Astrocyte of the cerebellum (primary cell): ENCODE results near the gene NAAA.

Experiments used
- DNase-seq: peaks from one replicate; pipeline ENCODE4 v3.0.0-alpha.2; 2011; ENCODE audit warnings: low read depth
- H3K4me3 ChIP-seq: 2 replicates; pipeline ENCODE4 v1.5.1; 2011; ENCODE audit warnings: mild to moderate bottlenecking, low read depth, low read length, moderate library complexity
- in situ Hi-C: cut with HindIII; loops from 2 replicates; pipeline ENCODE4 v1.10.0; 2017; ENCODE audit warnings: low sequenced_read_pairs
- TF ChIP-seq, protein P1 (sequence below): IDR thresholded peaks from 2 replicates; pipeline ENCODE4 v1.5.1; 2012; ENCODE audit warnings: low read length, low read depth, moderate library complexity, mild to moderate bottlenecking; ENCODE audit errors: missing control alignments

The NAAA gene

DNA sequence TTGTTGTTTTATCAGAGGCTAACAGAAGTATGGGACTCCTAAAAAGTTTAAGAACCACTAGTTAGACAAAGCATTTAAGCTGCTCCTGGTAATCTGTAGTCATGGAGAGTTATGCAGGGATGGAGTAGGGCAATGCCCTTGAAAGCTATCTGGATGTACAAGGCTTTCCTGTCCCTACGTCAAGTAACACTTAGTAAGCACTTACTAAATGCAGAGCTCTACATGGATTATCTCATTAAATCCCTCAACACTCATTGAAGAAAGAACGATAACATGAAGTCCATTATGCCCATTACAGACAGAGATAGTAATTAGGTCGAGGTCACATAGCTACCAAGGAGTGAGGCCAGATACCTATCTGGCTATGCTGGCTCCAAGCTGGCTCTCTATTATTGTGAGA lies 71.7 kb downstream of the NAAA start:
- in situ Hi-C loops = no loop called here
- DNase-seq = no peak
- TF ChIP-seq, protein P1, sequence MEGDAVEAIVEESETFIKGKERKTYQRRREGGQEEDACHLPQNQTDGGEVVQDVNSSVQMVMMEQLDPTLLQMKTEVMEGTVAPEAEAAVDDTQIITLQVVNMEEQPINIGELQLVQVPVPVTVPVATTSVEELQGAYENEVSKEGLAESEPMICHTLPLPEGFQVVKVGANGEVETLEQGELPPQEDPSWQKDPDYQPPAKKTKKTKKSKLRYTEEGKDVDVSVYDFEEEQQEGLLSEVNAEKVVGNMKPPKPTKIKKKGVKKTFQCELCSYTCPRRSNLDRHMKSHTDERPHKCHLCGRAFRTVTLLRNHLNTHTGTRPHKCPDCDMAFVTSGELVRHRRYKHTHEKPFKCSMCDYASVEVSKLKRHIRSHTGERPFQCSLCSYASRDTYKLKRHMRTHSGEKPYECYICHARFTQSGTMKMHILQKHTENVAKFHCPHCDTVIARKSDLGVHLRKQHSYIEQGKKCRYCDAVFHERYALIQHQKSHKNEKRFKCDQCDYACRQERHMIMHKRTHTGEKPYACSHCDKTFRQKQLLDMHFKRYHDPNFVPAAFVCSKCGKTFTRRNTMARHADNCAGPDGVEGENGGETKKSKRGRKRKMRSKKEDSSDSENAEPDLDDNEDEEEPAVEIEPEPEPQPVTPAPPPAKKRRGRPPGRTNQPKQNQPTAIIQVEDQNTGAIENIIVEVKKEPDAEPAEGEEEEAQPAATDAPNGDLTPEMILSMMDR = no peak
- no peak overlapping the region for H3K4me3 ChIP-seq

DNA sequence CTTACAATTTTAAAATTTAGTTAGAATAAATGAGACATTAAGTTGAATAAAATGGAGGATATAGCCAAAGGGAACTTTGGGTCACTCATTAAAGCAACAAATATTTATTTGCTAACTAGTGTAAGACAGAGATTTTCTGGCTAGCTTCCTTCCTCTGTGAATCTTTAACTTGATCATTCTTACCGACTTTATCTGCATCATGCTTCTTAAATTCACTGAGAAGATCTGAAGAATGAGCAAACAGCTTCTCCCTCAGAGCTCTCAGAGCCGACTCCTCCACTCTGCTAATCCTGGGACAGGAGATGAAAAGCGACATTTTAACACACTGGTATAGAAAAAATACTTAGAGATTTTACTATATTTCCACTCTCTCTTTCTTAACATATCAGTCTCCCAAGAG lies 73.7 kb downstream of the NAAA start:
- no peak overlapping the region for H3K4me3 ChIP-seq
- TF ChIP-seq, protein P1 = no peak
- in situ Hi-C loops = no loop called here
- DNase-seq = no peak
